ENCODE data around the gene MAP2K6.

GRCh38 chr17:69540356-69540755, 125.9 kb downstream of the MAP2K6 start:
- no peak for TF ChIP-seq POLR2AphosphoS5 (IDR thresholded peaks at IDR 0.05; ENCODE audit: low read depth, low read length)
- TF ChIP-seq TAF1 (IDR thresholded peaks at IDR 0.05; ENCODE audit: low read depth, low read length) = no peak

Measured in GM12891 (cell line).